ENCODE measurements around the gene FOLR3. TPM values are rescaled to one million over a fixed set of nuclear protein-coding genes. Genes with fewer than 3 reads are reported as not detected.
A peak's percentile ranks its signal among the peaks of the same experiment; 100 is the strongest.
"Not testable (repeated sequence)": the region's sequence is repeated elsewhere in the genome, so short reads cannot be mapped to it uniquely, and the experiment has no call there.

Gene FOLR3
- total RNA-seq, 1 donor from 2014 or later = not detected

GRCh38 chr11:72154816-72155215 lies 19.3 kb downstream of the FOLR3 start:
- no peak overlapping the region for H3K27ac Mint-ChIP-seq
- no peak overlapping the region for H3K4me3 Mint-ChIP-seq
- no peaks in the 10 kb centered on the region for H3K36me3 Mint-ChIP-seq
- H3K4me1 Mint-ChIP-seq (ENCODE audit: unreplicated experiment) = no peaks in the 10 kb centered on the region
- peaks cover 11% of the 10 kb centered on the region for H3K27me3 Mint-ChIP-seq
- no peak for DNase-seq (ENCODE audit: extremely low spot score, unreplicated experiment)
- TF ChIP-seq CTCF (conservative IDR thresholded peaks at IDR 0.05) = no peak
- H3K9me3 Mint-ChIP-seq = no peaks in the 10 kb centered on the region

GRCh38 chr11:72155751-72156150 lies 20.2 kb downstream of the FOLR3 start:
- Mint-ChIP-seq H3K4me1 (ENCODE audit: unreplicated experiment) (no peaks in the 10 kb centered on the region), H3K9me3 (no peaks in the 10 kb centered on the region), H3K27ac (no peak overlapping the region), H3K27me3 (peaks cover 11% of the 10 kb centered on the region), H3K36me3 (no peaks in the 10 kb centered on the region), H3K4me3 (no peak overlapping the region)
- no peak for TF ChIP-seq CTCF (conservative IDR thresholded peaks at IDR 0.05)
- no peak for DNase-seq (ENCODE audit: extremely low spot score, unreplicated experiment)

GRCh38 chr11:72157131-72157530 lies 21.6 kb downstream of the FOLR3 start:
- peaks cover 11% of the 10 kb centered on the region for H3K27me3 Mint-ChIP-seq
- H3K4me3 Mint-ChIP-seq = no peak overlapping the region

GRCh38 chr11:72160319-72160718 lies 24.8 kb downstream of the FOLR3 start:
- Mint-ChIP-seq H3K27me3 (peaks cover 11% of the 10 kb centered on the region), H3K9me3 (no peaks in the 10 kb centered on the region), H3K27ac (no peak overlapping the region), H3K4me1 (ENCODE audit: unreplicated experiment) (peaks cover 4% of the 10 kb centered on the region), H3K36me3 (no peaks in the 10 kb centered on the region), H3K4me3 (no peak overlapping the region)
- DNase-seq (ENCODE audit: extremely low spot score, unreplicated experiment) = no peak
- no peak for TF ChIP-seq CTCF (conservative IDR thresholded peaks at IDR 0.05)

More at GRCh38 chr11:72157131-72157530, 21.6 kb downstream of the FOLR3 start:
- H3K9me3 Mint-ChIP-seq = no peaks in the 10 kb centered on the region
- no peaks in the 10 kb centered on the region for H3K4me1 Mint-ChIP-seq (ENCODE audit: unreplicated experiment)
- H3K27ac Mint-ChIP-seq = no peak overlapping the region
- no peaks in the 10 kb centered on the region for H3K36me3 Mint-ChIP-seq
- no peak for DNase-seq (ENCODE audit: extremely low spot score, unreplicated experiment)
- TF ChIP-seq CTCF (conservative IDR thresholded peaks at IDR 0.05) = no peak

- H3K4me1 Mint-ChIP-seq (ENCODE audit: unreplicated experiment) = peaks cover 4% of the 10 kb centered on the region
- no peaks in the 10 kb centered on the region for H3K9me3 Mint-ChIP-seq
- no peak for DNase-seq (ENCODE audit: extremely low spot score, unreplicated experiment)
- H3K27ac Mint-ChIP-seq = no peak overlapping the region
- H3K27me3 Mint-ChIP-seq = peaks cover 11% of the 10 kb centered on the region
- no peak for TF ChIP-seq CTCF (conservative IDR thresholded peaks at IDR 0.05)
- no peak overlapping the region for H3K4me3 Mint-ChIP-seq
- H3K36me3 Mint-ChIP-seq = no peaks in the 10 kb centered on the region
Measured at GRCh38 chr11:72162891-72163492, 27.5 kb downstream of the FOLR3 start.

GRCh38 chr11:72164187-72164586 lies 28.7 kb downstream of the FOLR3 start:
- H3K4me3 Mint-ChIP-seq = not testable (repeated sequence)

GRCh38 chr11:72169046-72169555 lies 33.6 kb downstream of the FOLR3 start:
- not testable (repeated sequence) for DNase-seq (ENCODE audit: extremely low spot score, unreplicated experiment); H3K36me3 Mint-ChIP-seq; H3K4me1 Mint-ChIP-seq (ENCODE audit: unreplicated experiment); H3K27me3 Mint-ChIP-seq; H3K9me3 Mint-ChIP-seq; H3K4me3 Mint-ChIP-seq
- peak overlapping the region; percentile 61 for H3K27ac Mint-ChIP-seq

More at GRCh38 chr11:72164187-72164586, 28.7 kb downstream of the FOLR3 start:
- not testable (repeated sequence) for H3K27me3 Mint-ChIP-seq; H3K9me3 Mint-ChIP-seq; H3K4me1 Mint-ChIP-seq (ENCODE audit: unreplicated experiment); DNase-seq (ENCODE audit: extremely low spot score, unreplicated experiment); H3K36me3 Mint-ChIP-seq
- peak overlapping the region; percentile 62 for H3K27ac Mint-ChIP-seq

GRCh38 chr11:72169754-72170153 lies 34.2 kb downstream of the FOLR3 start:
- H3K4me3 Mint-ChIP-seq; H3K36me3 Mint-ChIP-seq; H3K4me1 Mint-ChIP-seq (ENCODE audit: unreplicated experiment); DNase-seq (ENCODE audit: extremely low spot score, unreplicated experiment); H3K27me3 Mint-ChIP-seq; H3K9me3 Mint-ChIP-seq; H3K27ac Mint-ChIP-seq: not testable (repeated sequence)

- not testable (repeated sequence) for H3K9me3 Mint-ChIP-seq; H3K4me3 Mint-ChIP-seq; H3K4me1 Mint-ChIP-seq (ENCODE audit: unreplicated experiment)
Measured at GRCh38 chr11:72172043-72172442, 36.5 kb downstream of the FOLR3 start.

More at GRCh38 chr11:72172043-72172442, 36.5 kb downstream of the FOLR3 start:
- H3K36me3 Mint-ChIP-seq; H3K27me3 Mint-ChIP-seq; H3K27ac Mint-ChIP-seq; DNase-seq (ENCODE audit: extremely low spot score, unreplicated experiment): not testable (repeated sequence)
